Bronchial epithelial cell (primary cell): Measurements from ENCODE around the gene STOX2. TPM values are rescaled to one million over a fixed set of nuclear protein-coding genes. Genes with fewer than 3 reads are reported as not detected.

Experiments
- DNase-seq: peaks from one replicate; pipeline ENCODE4 v3.0.0-alpha.2; 2010; ENCODE audit warnings: low read depth
- FAIRE-seq: peaks from 2 replicates; lab custom pipeline; 2011; peaks lifted over from hg19 to GRCh38; lab: Jason Lieb, UNC
- H3K27me3 ChIP-seq: 2 replicates; pipeline ENCODE4 v1.5.1; 2011; ENCODE audit warnings: low read length; ENCODE audit not compliant: control insufficient read depth, insufficient read depth
- H3K36me3 ChIP-seq: 2 replicates; pipeline ENCODE4 v1.5.1; 2011; ENCODE audit warnings: low read length; ENCODE audit not compliant: control insufficient read depth, insufficient read depth
- H3K4me3 ChIP-seq: 2 replicates; pipeline ENCODE4 v1.5.1; 2011; ENCODE audit warnings: mild to moderate bottlenecking, low read depth, low read length, control low read depth
- CTCF ChIP-seq: IDR thresholded peaks from 2 replicates; pipeline ENCODE4 v1.5.1; 2011; ENCODE audit warnings: mild to moderate bottlenecking, moderate library complexity, low read length, control low read depth, inconsistent platforms; ENCODE audit not compliant: insufficient read depth, severe bottlenecking
- total RNA-seq: library from RNA; depleted of rRNA; stranded (reverse); fragments of >200 nt; gene quantifications from 2 replicates; pipeline ENCODE4 v1.2.1, GENCODE V29; 2014

Gene STOX2
- total RNA-seq, 1 donor from 2014 or later, result 1.3 TPM

GRCh38 chr4:183860731-183861130 lies 44.4 kb upstream of the STOX2 start:
- DNase-seq (peak; percentile 86), FAIRE-seq (peak; percentile 88)
- Histone ChIP-seq H3K36me3 (no peaks in the 10 kb centered on the region), H3K4me3 (peak overlapping the region; percentile 9), H3K27me3 (no peaks in the 10 kb centered on the region)
- no peak for TF ChIP-seq CTCF

GRCh38 chr4:183861426-183861825 lies 43.7 kb upstream of the STOX2 start:
- H3K36me3 ChIP-seq, result no peaks in the 10 kb centered on the region
- H3K27me3 ChIP-seq, result no peaks in the 10 kb centered on the region
- H3K4me3 ChIP-seq, result no peak overlapping the region
- DNase-seq (no peak), FAIRE-seq (no peak)
- TF ChIP-seq CTCF, result no peak

DNA sequence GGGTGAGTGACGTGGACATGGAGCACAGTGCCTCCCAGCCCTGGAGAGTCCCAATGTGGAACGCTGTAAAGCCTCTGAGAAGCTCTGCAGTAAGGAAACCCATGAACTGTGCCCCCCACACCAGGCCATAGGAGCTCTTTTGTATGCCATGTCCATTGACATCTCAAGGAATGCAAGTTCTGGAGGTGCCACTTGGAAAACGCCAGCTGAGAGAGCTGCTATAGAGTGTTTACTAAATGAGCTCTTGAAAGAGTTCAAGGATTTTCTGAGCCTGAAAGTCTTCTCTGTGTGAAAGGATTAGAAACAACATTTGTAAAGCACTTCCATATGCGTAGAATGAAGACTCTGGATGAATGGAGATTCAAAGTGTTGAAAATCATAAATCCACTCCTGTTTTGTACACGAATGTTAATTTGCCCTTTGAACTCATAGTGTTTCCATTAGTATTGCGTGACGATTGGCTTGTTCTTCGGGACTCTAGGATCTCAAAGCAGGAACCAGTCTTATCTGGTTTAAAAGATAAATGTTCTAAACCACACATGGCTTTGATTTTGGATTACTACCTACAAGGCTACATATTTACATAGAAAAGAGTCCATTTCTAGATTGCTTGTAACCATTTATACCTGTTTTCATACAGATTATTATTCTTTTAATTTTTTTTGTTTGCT lies 41.8 kb upstream of the STOX2 start:
- Histone ChIP-seq H3K36me3 (no peaks in the 10 kb centered on the region), H3K27me3 (no peaks in the 10 kb centered on the region), H3K4me3 (no peak overlapping the region)
- DNase-seq, result no peak
- no peak for TF ChIP-seq CTCF
- FAIRE-seq, result no peak

DNA sequence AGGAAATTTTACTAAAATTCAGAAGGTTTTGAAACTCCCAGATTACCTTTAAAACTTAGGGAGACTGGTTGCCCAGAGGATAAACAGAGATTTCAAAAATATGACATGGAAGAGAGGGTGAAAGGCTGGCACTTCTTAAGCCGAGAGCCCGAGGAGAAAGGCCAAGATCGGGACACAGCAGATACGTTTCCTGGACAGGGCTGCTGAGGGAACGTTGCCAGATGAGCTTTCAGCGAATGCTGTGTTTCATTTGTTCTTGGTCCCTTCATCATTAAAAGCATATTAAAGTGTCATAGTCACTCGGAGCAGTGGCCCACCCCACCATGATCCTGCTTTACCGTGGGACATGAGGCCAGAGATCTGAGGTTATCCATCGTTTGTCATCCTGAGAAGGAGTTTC lies 37.9 kb upstream of the STOX2 start:
- H3K4me3 ChIP-seq, result no peak overlapping the region
- no peak for FAIRE-seq
- DNase-seq, result no peak
- H3K36me3 ChIP-seq, result no peaks in the 10 kb centered on the region
- no peak for TF ChIP-seq CTCF
- no peaks in the 10 kb centered on the region for H3K27me3 ChIP-seq

- Histone ChIP-seq H3K4me3 (no peak overlapping the region), H3K36me3 (no peaks in the 10 kb centered on the region), H3K27me3 (no peaks in the 10 kb centered on the region)
- DNase-seq (no peak), FAIRE-seq (no peak)
- TF ChIP-seq CTCF, result no peak
Measured at GRCh38 chr4:183870997-183871396, 34.1 kb upstream of the STOX2 start.

- TF ChIP-seq CTCF, result no peak
- Histone ChIP-seq H3K27me3 (no peaks in the 10 kb centered on the region), H3K4me3 (no peak overlapping the region), H3K36me3 (no peaks in the 10 kb centered on the region)
- DNase-seq, result no peak
- FAIRE-seq, result no peak
Measured at GRCh38 chr4:183871581-183871980, 33.5 kb upstream of the STOX2 start.
